ENCODE measurements around the gene PEPD.

The PEPD gene

GRCh38 chr19:33546656-33547055 lies 25.1 kb upstream of the PEPD start:
- no peaks in the 10 kb centered on the region for H3K9me3 ChIP-seq (ENCODE audit: control insufficient read depth, insufficient read depth, low read length)
- no peaks in the 10 kb centered on the region for H3K27me3 ChIP-seq (ENCODE audit: control insufficient read depth, insufficient read depth, low read length)
- no peak overlapping the region for H3K9ac ChIP-seq (ENCODE audit: low read depth, low read length)
- no peak overlapping the region for H3K4me3 ChIP-seq (ENCODE audit: low read depth, low read length)
- no peaks in the 10 kb centered on the region for H3K36me3 ChIP-seq (ENCODE audit: control insufficient read depth, insufficient read depth, low read length)
- no peaks in the 10 kb centered on the region for H3K4me1 ChIP-seq (ENCODE audit: control insufficient read depth, insufficient read depth, low read length)
- no peak overlapping the region for H3K27ac ChIP-seq (ENCODE audit: low read depth, low read length)

DNA sequence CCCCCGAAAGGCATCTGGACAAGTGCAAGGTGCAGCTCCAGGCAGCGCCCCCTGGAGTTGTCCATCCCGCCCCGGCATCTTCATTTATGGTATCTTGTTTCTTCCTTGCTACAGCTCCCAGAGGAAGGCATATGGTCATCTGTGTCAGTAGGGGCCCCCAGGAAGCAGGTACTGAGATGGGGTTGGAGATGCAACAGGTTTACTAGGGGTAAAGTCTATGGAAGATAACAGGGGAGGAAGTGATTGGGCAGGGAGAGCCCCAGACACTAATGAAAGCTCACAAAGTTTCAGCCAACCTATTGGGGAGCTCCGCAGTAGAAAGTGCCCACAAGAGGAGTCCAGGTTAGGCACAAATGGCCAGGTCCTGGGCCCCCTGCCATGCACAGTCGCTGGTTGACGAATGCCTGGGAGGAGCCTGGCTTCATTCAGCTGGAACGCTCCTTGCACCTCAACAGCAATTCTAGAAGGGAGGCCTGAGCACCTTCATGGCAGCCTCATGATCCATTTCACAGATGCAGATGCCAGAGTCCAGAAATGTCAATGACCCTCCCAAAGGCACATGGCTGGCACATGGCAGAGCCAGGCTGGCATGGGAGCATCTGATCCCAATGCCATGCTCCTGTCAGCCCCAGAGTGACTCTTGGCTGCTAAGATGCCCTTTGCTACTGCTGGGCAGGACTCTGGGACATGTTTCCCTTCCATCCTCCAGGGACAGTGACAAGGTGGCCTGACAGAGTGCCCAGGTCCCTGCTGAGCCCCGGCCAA lies 23.8 kb upstream of the PEPD start:
- H3K9ac ChIP-seq (ENCODE audit: low read depth, low read length) = no peak overlapping the region
- H3K4me1 ChIP-seq (ENCODE audit: control insufficient read depth, insufficient read depth, low read length) = no peaks in the 10 kb centered on the region
- H3K36me3 ChIP-seq (ENCODE audit: control insufficient read depth, insufficient read depth, low read length) = no peaks in the 10 kb centered on the region
- H3K4me3 ChIP-seq (ENCODE audit: low read depth, low read length) = no peak overlapping the region
- no peaks in the 10 kb centered on the region for H3K9me3 ChIP-seq (ENCODE audit: control insufficient read depth, insufficient read depth, low read length)
- no peaks in the 10 kb centered on the region for H3K27me3 ChIP-seq (ENCODE audit: control insufficient read depth, insufficient read depth, low read length)
- no peak overlapping the region for H3K27ac ChIP-seq (ENCODE audit: low read depth, low read length)

DNA sequence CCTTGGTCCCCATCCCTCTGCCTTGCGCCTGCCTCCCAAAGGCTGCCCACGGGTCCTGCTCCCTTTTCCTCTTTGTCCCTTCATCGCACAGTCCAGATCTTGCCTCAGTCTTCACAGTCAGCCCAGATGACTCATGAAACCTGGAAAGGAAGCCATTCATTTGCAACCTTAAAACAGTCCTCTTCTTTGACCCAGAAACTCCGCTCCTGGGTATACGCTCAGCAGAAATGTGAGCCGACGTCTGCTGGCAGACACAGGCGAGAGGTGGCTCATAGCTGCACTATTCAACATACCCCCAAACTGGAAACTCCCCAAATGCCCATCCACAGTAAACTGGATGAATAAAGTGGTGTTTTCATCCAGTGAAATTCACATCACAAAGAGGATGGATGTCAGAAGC lies 13.6 kb upstream of the PEPD start:
- no peaks in the 10 kb centered on the region for H3K36me3 ChIP-seq (ENCODE audit: control insufficient read depth, insufficient read depth, low read length)
- H3K27me3 ChIP-seq (ENCODE audit: control insufficient read depth, insufficient read depth, low read length) = no peaks in the 10 kb centered on the region
- peaks cover 8% of the 10 kb centered on the region; the same call in 1 of the 2 replicates for H3K4me1 ChIP-seq (ENCODE audit: control insufficient read depth, insufficient read depth, low read length)
- H3K9me3 ChIP-seq (ENCODE audit: control insufficient read depth, insufficient read depth, low read length) = no peaks in the 10 kb centered on the region
- peak overlapping the region; percentile 37 for H3K27ac ChIP-seq (ENCODE audit: low read depth, low read length)
- no peak overlapping the region for H3K4me3 ChIP-seq (ENCODE audit: low read depth, low read length)
- no peak overlapping the region for H3K9ac ChIP-seq (ENCODE audit: low read depth, low read length)

- H3K27me3 ChIP-seq (ENCODE audit: control insufficient read depth, insufficient read depth, low read length) = no peaks in the 10 kb centered on the region
- H3K9me3 ChIP-seq (ENCODE audit: control insufficient read depth, insufficient read depth, low read length) = no peaks in the 10 kb centered on the region
- H3K4me3 ChIP-seq (ENCODE audit: low read depth, low read length) = no peak overlapping the region
- H3K27ac ChIP-seq (ENCODE audit: low read depth, low read length) = no peak overlapping the region
- H3K4me1 ChIP-seq (ENCODE audit: control insufficient read depth, insufficient read depth, low read length) = peaks cover 8% of the 10 kb centered on the region; the same call in 1 of the 2 replicates
- no peaks in the 10 kb centered on the region for H3K36me3 ChIP-seq (ENCODE audit: control insufficient read depth, insufficient read depth, low read length)
- no peak overlapping the region for H3K9ac ChIP-seq (ENCODE audit: low read depth, low read length)
These were observed 11.4 kb upstream of the PEPD start for GRCh38 chr19:33532859-33533460.

- no peak overlapping the region for H3K4me3 ChIP-seq (ENCODE audit: low read depth, low read length)
- H3K27ac ChIP-seq (ENCODE audit: low read depth, low read length) = no peak overlapping the region
- H3K9ac ChIP-seq (ENCODE audit: low read depth, low read length) = no peak overlapping the region
- H3K9me3 ChIP-seq (ENCODE audit: control insufficient read depth, insufficient read depth, low read length) = no peaks in the 10 kb centered on the region
- H3K36me3 ChIP-seq (ENCODE audit: control insufficient read depth, insufficient read depth, low read length) = no peaks in the 10 kb centered on the region
- no peaks in the 10 kb centered on the region for H3K27me3 ChIP-seq (ENCODE audit: control insufficient read depth, insufficient read depth, low read length)
- H3K4me1 ChIP-seq (ENCODE audit: control insufficient read depth, insufficient read depth, low read length) = peaks cover 8% of the 10 kb centered on the region; the same call in 1 of the 2 replicates
These were observed 9.3 kb upstream of the PEPD start for GRCh38 chr19:33530842-33531241.

DNA sequence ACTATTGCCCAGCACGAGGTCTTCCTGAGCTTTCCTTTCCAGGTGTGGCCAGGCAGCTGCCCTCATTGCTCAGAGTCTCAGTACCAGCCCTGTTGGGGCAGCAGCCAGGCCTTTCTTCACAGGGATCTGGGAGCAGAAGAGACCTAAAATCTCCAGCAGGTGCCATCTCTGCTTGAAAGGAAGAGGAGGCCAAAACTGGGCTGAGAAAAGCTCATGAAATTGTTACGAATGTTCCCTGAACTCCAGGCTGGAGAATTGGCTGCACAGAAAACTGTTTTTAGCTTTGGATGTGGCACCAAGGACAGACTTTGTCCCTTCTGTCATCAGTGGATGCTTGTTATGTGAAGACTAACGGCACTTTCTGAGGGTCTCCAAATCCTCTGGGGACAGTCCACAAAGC lies 8.7 kb upstream of the PEPD start:
- Histone ChIP-seq H3K27me3 (ENCODE audit: control insufficient read depth, insufficient read depth, low read length) (no peaks in the 10 kb centered on the region), H3K4me3 (ENCODE audit: low read depth, low read length) (no peak overlapping the region), H3K27ac (ENCODE audit: low read depth, low read length) (no peak overlapping the region), H3K4me1 (ENCODE audit: control insufficient read depth, insufficient read depth, low read length) (peaks cover 8% of the 10 kb centered on the region; the same call in 1 of the 2 replicates), H3K9ac (ENCODE audit: low read depth, low read length) (no peak overlapping the region), H3K36me3 (ENCODE audit: control insufficient read depth, insufficient read depth, low read length) (no peaks in the 10 kb centered on the region), H3K9me3 (ENCODE audit: control insufficient read depth, insufficient read depth, low read length) (no peaks in the 10 kb centered on the region)

DNA sequence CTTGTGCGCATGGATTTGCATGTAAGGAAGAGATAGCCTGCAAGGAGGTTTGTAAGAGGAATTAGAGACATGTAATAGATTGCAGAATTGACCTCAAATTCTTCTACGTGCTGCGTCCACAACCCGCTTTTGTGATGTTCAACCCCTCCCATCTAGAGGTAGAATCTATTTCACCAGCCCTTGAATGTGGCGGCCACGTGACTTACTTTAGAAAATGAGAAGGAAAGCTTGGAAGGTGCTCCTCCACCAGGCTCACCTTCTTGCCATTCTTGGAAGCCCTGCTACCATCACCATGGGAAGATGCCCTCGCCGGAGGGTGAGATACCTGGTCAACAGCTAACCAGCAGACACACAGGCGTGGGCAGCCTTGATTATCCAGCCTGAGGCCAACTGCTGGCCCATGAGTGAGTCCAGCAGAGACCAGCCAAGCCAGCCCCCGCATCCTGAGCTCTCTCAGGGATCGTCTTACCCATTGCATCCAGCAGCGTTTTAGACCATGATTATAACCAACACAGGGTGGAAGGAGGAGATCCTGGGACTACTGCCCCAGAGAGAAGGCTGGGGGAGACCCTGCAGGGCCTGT lies 7.6 kb upstream of the PEPD start:
- Histone ChIP-seq H3K9me3 (ENCODE audit: control insufficient read depth, insufficient read depth, low read length) (no peaks in the 10 kb centered on the region), H3K27ac (ENCODE audit: low read depth, low read length) (no peak overlapping the region), H3K4me1 (ENCODE audit: control insufficient read depth, insufficient read depth, low read length) (peaks cover 8% of the 10 kb centered on the region; the same call in 1 of the 2 replicates), H3K9ac (ENCODE audit: low read depth, low read length) (no peak overlapping the region), H3K36me3 (ENCODE audit: control insufficient read depth, insufficient read depth, low read length) (no peaks in the 10 kb centered on the region), H3K4me3 (ENCODE audit: low read depth, low read length) (no peak overlapping the region), H3K27me3 (ENCODE audit: control insufficient read depth, insufficient read depth, low read length) (no peaks in the 10 kb centered on the region)

DNA sequence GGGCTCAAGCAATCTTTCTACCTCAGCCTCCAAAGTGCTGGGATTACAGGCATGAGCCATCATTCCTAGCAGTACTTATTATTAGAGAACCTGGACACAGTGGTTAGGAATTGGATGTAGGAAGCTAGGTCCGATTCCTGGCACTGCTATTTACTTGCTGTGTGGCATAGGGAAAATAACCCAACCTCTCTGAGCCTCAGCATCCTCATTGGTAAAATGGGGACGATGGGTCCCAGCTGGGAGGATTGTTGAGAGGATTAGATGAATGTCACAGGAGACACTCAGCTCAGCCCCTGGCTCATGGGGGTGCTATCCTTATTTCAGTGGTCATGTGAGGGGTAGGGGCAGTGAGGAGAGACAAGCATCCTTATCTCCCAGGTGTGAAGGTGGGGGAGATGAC lies 6.8 kb upstream of the PEPD start:
- no peak overlapping the region for H3K4me3 ChIP-seq (ENCODE audit: low read depth, low read length)
- no peaks in the 10 kb centered on the region for H3K36me3 ChIP-seq (ENCODE audit: control insufficient read depth, insufficient read depth, low read length)
- no peak overlapping the region for H3K9ac ChIP-seq (ENCODE audit: low read depth, low read length)
- H3K27me3 ChIP-seq (ENCODE audit: control insufficient read depth, insufficient read depth, low read length) = no peaks in the 10 kb centered on the region
- H3K9me3 ChIP-seq (ENCODE audit: control insufficient read depth, insufficient read depth, low read length) = no peaks in the 10 kb centered on the region
- peaks cover 7% of the 10 kb centered on the region; the same call in 1 of the 2 replicates for H3K4me1 ChIP-seq (ENCODE audit: control insufficient read depth, insufficient read depth, low read length)
- no peak overlapping the region for H3K27ac ChIP-seq (ENCODE audit: low read depth, low read length)

- H3K27ac ChIP-seq (ENCODE audit: low read depth, low read length) = no peak overlapping the region
- H3K4me3 ChIP-seq (ENCODE audit: low read depth, low read length) = no peak overlapping the region
- peaks cover 10% of the 10 kb centered on the region; the same call in 1 of the 2 replicates for H3K4me1 ChIP-seq (ENCODE audit: control insufficient read depth, insufficient read depth, low read length)
- no peak overlapping the region for H3K9ac ChIP-seq (ENCODE audit: low read depth, low read length)
- H3K27me3 ChIP-seq (ENCODE audit: control insufficient read depth, insufficient read depth, low read length) = no peaks in the 10 kb centered on the region
- H3K36me3 ChIP-seq (ENCODE audit: control insufficient read depth, insufficient read depth, low read length) = no peaks in the 10 kb centered on the region
- H3K9me3 ChIP-seq (ENCODE audit: control insufficient read depth, insufficient read depth, low read length) = no peaks in the 10 kb centered on the region
These were observed 5.5 kb upstream of the PEPD start for GRCh38 chr19:33527125-33527524.

DNA sequence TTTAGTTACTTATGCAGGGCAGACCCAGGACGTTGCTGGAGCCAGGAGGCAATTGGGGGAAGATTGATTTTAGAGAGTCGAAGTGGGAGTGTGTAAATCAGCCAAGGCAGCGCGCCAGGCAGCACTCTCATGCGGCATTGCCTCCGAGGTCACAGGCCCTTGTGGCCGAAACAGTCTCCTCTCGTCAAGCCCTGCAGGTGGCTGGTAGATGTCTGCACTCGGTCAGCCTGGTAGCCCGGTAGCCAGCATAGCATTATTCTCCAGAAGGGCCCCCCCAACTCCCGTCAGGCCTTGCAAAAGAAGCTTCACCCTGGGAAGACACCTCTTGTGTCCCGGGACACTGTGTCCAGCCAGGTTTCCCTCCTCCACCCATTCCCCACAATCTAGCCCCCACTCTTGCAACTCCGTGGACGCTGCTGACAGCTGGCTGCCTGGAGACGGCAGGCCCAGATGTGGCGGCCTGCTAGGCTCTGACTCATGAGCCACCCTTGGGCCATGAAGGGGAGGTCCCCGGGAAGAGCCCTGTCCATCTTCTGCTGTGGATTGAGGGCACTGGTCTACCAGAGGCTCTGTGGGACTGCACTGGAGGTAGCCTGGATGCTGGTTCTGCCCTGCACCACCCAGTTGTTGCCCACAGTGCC lies 2.6 kb upstream of the PEPD start:
- no peak overlapping the region for H3K4me3 ChIP-seq (ENCODE audit: low read depth, low read length)
- no peaks in the 10 kb centered on the region for H3K36me3 ChIP-seq (ENCODE audit: control insufficient read depth, insufficient read depth, low read length)
- peaks cover 13% of the 10 kb centered on the region; the same call in 1 of the 2 replicates for H3K4me1 ChIP-seq (ENCODE audit: control insufficient read depth, insufficient read depth, low read length)
- no peaks in the 10 kb centered on the region for H3K27me3 ChIP-seq (ENCODE audit: control insufficient read depth, insufficient read depth, low read length)
- no peaks in the 10 kb centered on the region for H3K9me3 ChIP-seq (ENCODE audit: control insufficient read depth, insufficient read depth, low read length)
- H3K27ac ChIP-seq (ENCODE audit: low read depth, low read length) = no peak overlapping the region
- H3K9ac ChIP-seq (ENCODE audit: low read depth, low read length) = no peak overlapping the region

- Histone ChIP-seq H3K9ac (ENCODE audit: low read depth, low read length) (no peak overlapping the region), H3K4me1 (ENCODE audit: control insufficient read depth, insufficient read depth, low read length) (peaks cover 19% of the 10 kb centered on the region; the same call in 1 of the 2 replicates), H3K27ac (ENCODE audit: low read depth, low read length) (no peak overlapping the region), H3K4me3 (ENCODE audit: low read depth, low read length) (no peak overlapping the region), H3K27me3 (ENCODE audit: control insufficient read depth, insufficient read depth, low read length) (no peaks in the 10 kb centered on the region), H3K9me3 (ENCODE audit: control insufficient read depth, insufficient read depth, low read length) (no peaks in the 10 kb centered on the region), H3K36me3 (ENCODE audit: control insufficient read depth, insufficient read depth, low read length) (no peaks in the 10 kb centered on the region)
These were observed 1.6 kb upstream of the PEPD start for GRCh38 chr19:33523167-33523566.
